Activated CD8-positive, alpha-beta memory T cell treated with anti-CD3 and anti-CD28 coated beads for 24 hours (primary cell): Measurements from ENCODE around the gene RER1.

ENCODE experiments used
- DNase-seq: peaks from one replicate; pipeline ENCODE4 v3.0.0-alpha.2; 2020

The RER1 gene

GRCh38 chr1:2392686-2393085 is 1.0 kb downstream of the RER1 start:
- DNase-seq, result no peak

GRCh38 chr1:2393471-2393877 is 1.8 kb downstream of the RER1 start:
- DNase-seq, result no peak

GRCh38 chr1:2394220-2394619 is 2.6 kb downstream of the RER1 start:
- DNase-seq, result no peak

DNA sequence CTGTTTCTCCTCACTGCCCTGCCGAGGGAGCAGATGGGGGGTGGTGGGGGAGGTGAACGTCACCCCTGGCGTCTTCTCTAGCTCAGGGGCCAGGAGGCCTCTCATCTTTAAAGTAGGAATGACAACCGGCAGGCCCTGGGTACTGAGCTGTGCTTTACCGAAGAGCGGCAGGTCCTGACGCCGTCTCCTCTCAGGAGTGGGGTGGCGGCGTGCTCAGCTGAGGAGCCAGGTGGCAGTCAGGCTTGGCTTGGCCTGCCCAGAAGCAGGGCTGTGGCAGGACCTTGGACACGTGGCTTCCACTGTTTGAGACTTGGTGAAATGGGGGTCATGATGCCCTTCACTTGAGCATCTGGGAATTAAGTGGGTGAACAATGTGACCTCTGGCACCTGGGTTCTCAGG is 3.1 kb downstream of the RER1 start:
- DNase-seq, result no peak

GRCh38 chr1:2395245-2395644 is 3.6 kb downstream of the RER1 start:
- DNase-seq, result no peak

- DNase-seq, result no peak
Measured at GRCh38 chr1:2396059-2396458, 4.4 kb downstream of the RER1 start.

GRCh38 chr1:2396476-2396875 is 4.8 kb downstream of the RER1 start:
- no peak for DNase-seq

DNA sequence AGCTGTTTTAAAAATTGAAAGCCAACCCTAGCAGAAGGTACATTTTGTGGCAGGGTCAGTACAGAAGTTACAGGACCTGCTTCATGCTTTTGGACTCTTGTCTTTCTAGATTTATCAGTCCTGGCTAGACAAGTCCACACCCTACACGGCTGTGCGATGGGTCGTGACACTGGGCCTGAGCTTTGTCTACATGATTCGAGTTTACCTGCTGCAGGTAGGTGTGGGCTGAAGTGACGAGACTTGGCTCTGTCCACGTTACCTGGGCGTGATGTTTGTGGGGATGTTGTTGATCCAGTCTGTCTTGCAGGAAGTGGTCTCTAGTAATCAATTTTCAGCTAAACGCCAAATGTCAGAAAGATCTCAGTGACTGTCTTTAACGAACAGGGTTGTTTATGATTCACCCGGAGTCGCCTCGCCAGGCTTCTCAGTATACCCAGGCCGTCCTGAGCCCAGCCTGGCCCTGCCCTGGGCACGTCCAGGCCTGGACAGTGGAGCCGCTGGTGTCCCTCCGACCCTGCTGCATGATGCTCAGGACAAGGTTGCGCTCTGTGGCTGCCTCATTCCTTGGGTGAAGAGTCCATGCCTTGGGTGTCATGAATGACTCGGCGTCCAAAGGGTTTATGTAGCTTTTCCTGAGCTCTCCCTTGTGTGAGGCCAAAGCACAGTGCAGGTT is 5.5 kb downstream of the RER1 start:
- DNase-seq, result no peak

GRCh38 chr1:2398871-2399270 is 7.2 kb downstream of the RER1 start:
- no peak for DNase-seq

DNA sequence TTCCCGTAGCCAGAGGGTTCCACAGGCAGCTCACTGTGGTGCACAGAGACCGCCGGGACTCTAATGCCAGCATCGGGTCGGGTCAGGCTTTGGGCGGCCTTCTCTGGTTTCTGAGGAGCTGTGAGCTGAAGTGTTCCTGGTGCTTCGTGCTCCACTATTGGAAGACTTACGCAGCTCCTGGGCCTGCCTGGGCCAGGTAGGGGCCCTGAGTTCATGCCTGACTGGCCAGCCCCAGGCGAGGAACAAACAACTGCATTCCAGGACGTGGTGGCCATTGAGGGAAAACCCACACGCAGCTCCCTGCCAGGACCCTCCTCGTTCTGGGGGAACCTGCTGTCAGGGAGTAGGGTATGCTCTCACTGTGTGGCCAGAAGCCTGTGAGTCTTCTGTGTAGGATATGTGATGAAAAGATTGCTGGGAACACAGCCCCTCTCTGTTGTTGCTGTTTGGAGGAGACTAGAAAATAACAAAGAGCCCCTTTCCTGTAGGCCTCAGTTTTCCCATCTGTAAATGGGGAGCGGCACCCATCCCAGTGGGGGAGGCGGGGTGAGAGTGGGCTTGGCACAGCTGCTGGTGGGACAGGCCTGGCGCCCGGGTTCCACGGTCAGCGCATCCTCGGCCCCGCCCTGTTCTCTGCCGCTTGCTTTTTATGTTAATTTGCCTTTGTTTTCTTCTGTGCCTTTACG is 8.4 kb downstream of the RER1 start:
- DNase-seq, result no peak

GRCh38 chr1:2400576-2400909 is 8.9 kb downstream of the RER1 start:
- no peak for DNase-seq

DNA sequence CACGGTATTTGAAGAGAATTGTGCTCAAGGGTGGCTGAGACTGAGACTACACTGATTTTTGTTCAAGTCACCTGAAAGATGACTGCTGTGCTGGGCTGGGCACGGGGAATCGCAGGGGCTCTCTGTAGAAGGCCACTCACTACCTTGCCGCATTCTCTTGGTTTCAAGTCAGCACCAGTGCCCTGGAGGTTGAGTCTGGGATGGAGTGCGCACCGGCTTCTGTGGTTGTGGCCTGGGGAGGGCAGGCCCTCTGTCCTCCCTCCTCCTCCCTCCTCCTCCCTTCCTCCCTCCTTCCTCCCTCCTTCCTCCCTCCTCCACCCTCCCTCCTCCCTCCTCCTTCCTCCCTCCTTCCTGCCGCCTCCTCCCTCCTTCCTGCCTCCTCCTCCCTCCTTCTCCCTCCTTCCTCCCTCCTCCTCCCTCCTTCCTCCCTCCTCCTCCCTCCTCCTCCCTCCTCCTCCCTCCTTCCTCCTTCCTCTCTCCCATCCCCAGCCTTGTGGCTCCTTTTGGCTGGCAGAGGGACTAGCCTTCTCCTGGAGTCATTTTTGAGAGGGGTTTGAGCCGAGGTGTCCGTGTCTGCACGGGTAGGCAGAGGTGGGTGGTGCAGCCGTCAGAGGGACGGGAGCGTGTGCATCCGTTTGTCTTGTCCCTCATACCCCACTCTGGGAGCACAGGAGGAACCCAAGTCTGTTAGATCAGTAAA is 9.5 kb downstream of the RER1 start:
- no peak for DNase-seq

DNA sequence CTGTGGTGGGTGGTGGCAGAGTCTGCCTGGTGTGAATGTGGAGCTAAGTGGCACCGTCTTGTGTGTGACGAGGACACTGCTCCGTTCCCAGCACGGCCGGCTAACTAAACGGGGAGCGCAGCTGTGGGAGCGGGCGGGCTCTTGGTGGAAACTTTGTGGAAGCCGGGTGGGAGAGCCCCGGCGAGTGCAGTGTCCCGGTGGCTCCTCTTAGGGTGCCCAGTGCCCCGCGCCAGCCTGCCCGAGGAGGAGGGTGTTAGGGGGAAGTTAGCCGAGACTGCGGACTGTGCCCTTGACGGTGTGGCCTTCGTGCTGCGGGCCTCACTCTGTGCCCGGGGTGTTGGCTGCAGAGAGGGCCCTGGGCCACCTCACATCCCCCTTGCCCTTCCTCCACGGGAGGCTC is 10.8 kb downstream of the RER1 start:
- DNase-seq, result no peak

DNA sequence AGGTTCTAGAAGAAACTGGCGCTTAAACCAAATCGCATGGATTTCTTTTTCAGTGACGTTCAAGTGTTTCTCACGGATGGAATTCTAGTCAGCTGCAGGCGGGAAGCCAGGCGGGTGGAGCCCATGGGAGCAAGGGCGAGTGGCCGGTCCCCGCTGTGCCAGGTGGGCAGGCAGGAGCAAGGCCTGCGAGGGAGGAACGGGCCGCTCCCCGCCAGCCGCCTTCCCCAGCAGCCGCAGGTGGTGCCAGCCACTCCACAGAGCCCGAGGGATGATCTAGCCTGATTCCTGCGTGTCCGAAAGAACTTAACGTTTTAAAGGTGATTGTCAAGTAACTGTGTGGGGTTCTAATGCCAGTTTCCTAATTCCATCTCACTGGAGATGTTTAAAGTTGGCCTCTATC is 11.6 kb downstream of the RER1 start:
- DNase-seq, result no peak

GRCh38 chr1:2404142-2404889 is 12.7 kb downstream of the RER1 start:
- no peak for DNase-seq

DNA sequence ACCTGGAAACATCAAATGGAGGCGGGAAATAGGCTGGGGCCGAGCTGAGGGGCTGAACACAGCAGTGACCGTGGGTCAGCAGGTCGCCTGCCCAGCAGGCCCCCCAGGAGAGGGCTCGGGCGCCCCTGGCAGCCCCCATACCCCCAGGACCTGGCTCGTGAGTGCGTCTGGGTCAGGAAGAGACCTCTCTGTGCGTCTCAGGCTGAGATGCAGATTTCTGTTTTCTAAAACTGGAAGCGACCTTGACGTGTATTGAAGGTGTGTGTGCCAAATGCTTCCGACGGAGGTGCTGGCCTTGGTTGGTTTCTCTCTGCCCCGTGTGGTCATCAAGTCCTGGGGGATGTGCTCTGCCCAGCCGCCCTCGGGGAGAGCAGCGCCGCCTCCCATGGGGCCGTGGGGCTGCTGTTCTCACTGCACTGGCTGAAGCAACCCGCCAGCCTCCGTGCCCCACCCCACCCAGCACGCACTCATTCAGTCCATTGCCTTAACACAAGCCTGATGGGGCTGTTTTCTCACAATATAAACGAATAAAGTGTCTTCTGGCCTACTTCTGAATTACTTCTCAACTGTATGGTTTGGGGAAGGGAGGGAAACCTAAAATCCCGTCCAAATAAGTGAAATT is 13.4 kb downstream of the RER1 start:
- no peak for DNase-seq

GRCh38 chr1:2405588-2406295 is 14.1 kb downstream of the RER1 start:
- DNase-seq, result no peak

DNA sequence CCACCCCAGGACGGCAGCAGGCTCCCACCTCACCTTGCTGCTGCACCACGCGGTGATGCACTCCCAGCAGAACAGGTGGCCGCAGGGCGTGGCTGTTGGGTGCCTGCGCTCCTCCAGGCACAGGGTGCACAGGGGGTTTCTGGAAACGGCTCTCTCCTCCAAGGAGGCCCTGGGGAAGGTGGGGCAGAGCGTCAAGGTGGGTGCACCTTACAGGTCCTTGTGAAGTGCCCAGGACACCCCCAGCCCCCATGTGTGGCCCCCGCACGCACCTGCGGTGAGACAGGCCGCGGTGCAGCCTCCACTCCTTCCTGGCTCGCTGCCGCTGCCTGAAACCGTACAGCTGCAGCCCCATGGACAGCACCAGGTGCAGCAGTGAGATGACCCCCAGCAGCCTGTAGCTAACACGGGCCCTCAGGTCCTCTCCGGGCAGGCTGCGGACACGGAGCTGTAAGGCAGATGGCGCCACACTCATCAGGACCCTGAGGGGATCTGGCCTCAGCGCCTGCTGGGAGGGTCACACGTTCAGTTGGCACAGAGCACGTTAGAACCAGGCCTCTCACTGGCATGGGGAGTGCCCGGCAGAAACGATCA is 14.9 kb downstream of the RER1 start:
- no peak for DNase-seq

DNA sequence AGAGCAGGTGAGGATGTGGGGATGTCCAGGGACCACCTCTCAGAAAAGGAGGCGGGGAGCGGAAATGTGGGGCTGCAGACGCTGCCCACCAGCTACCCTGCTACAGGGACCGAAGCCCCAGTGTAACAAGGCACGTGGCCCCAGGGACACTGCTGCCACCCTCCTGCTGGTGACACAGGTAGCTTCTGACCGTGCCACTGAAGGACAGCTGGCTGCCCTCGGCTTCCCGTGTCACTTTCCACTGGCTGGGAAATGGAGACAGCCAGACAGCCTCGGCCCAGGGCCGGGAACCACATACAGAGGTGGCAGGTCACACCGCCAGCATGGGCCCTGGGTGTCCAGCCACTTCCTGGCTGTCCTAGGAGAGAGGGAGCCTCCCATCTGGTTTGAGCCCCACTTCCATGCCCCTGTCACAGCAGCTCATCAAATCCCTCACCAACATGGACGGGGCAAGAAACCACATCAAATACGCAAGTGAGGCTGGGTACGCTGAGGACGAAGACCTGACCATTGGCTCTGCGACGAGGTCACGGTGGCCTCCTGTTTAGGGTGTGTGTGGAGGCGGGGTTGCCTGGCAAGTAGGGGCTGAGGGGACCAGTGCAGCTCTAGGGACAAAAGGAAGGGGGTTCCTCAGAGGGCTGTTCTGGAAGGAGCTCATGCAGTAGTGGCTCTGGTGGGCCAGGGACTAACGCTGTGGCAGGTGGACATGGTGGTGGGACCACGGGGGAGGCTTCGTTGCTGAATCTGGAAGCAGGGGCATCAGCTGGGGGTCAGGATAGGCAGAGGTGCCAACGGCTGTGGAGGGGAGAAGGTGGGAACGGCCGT is 15.7 kb downstream of the RER1 start:
- DNase-seq, result no peak

DNA sequence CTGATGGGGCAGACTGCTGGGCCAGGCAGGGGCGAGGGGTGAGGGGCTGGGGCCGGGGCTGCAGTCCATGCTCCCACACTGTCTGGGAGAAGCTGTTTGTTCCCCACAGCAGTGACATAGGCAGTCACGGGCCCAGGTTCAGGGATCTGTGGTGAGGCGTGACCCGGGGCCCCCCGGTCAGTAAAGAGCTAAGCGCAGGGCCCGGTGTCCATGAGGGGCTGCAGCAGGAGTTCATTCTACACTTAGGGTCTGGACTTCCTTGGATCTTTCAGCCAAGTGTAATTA is 16.3 kb downstream of the RER1 start:
- no peak for DNase-seq

- DNase-seq, result no peak
Measured at GRCh38 chr1:2408456-2408855, 16.8 kb downstream of the RER1 start.
